ENCODE measurements around the gene SEMA4C. TPM values are rescaled to one million over a fixed set of nuclear protein-coding genes. Genes with fewer than 3 reads are reported as not detected.

The SEMA4C gene
- total and polyA plus RNA-seq, 9 of the 15 experiments (the other 6 are each of a cell fraction or from before 2014, with no cell fraction given) = 0.32 to 59.7 (median 23.9) TPM

GRCh38 chr2:96875498-96876268 lies 5.8 kb upstream of the SEMA4C start (continued):
- TF ChIP-seq, protein P1, sequence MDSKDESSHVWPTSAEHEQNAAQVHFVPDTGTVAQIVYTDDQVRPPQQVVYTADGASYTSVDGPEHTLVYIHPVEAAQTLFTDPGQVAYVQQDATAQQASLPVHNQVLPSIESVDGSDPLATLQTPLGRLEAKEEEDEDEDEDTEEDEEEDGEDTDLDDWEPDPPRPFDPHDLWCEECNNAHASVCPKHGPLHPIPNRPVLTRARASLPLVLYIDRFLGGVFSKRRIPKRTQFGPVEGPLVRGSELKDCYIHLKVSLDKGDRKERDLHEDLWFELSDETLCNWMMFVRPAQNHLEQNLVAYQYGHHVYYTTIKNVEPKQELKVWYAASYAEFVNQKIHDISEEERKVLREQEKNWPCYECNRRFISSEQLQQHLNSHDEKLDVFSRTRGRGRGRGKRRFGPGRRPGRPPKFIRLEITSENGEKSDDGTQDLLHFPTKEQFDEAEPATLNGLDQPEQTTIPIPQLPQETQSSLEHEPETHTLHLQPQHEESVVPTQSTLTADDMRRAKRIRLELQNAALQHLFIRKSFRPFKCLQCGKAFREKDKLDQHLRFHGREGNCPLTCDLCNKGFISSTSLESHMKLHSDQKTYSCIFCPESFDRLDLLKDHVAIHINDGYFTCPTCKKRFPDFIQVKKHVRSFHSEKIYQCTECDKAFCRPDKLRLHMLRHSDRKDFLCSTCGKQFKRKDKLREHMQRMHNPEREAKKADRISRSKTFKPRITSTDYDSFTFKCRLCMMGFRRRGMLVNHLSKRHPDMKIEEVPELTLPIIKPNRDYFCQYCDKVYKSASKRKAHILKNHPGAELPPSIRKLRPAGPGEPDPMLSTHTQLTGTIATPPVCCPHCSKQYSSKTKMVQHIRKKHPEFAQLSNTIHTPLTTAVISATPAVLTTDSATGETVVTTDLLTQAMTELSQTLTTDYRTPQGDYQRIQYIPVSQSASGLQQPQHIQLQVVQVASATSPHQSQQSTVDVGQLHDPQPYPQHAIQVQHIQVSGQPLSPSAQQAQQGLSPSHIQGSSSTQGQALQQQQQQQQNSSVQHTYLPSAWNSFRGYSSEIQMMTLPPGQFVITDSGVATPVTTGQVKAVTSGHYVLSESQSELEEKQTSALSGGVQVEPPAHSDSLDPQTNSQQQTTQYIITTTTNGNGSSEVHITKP (IDR thresholded peaks at IDR 0.05; ENCODE audit: partially characterized antibody) = no peak
- no peak for TF ChIP-seq NFE2L1 (tag; IDR thresholded peaks at IDR 0.05; ENCODE audit: borderline replicate concordance, low read depth)
- TF ChIP-seq CLOCK (CRISPR knock-in tag; IDR thresholded peaks at IDR 0.05; ENCODE audit: borderline replicate concordance) = no peak
- TF ChIP-seq ZFP1 (CRISPR knock-in tag; IDR thresholded peaks at IDR 0.05) = 0 out of 2 replicates have a peak, but pooled peaks have one; percentile 4
- no peak for TF ChIP-seq WHSC1 (IDR thresholded peaks at IDR 0.05; ENCODE audit: low read length)
- peak; percentile 78; the same call in 1 of the 2 replicates for TF ChIP-seq KLF10 (CRISPR knock-in tag; IDR thresholded peaks at IDR 0.05)
- no peak for TF ChIP-seq MEF2A (IDR thresholded peaks at IDR 0.05; ENCODE audit: control insufficient read depth, low read depth, low read length)
- no peak for TF ChIP-seq PRPF4 (IDR thresholded peaks at IDR 0.05; ENCODE audit: insufficient read depth, low read depth, low read length, poor library complexity, severe bottlenecking)
- no peak for TF ChIP-seq GTF2E2 (tag; IDR thresholded peaks at IDR 0.05)
- TF ChIP-seq TAF1 (IDR thresholded peaks at IDR 0.05; ENCODE audit: control insufficient read depth, extremely low read depth, insufficient read depth, low read length, severe bottlenecking) = no peak
- TF ChIP-seq MCM2 (IDR thresholded peaks at IDR 0.05; ENCODE audit: low read depth) = no peak
- no peak for TF ChIP-seq ZFPM2 (CRISPR knock-in tag; IDR thresholded peaks at IDR 0.05)
- no peak for TF ChIP-seq KAT8 (IDR thresholded peaks at IDR 0.05; ENCODE audit: low read depth)
- no peak for TF ChIP-seq ZNF277 (CRISPR knock-in tag; IDR thresholded peaks at IDR 0.05; ENCODE audit: borderline replicate concordance)
- no peak for TF ChIP-seq CBX5 (IDR thresholded peaks at IDR 0.05; ENCODE audit: borderline replicate concordance, low read depth)
- no peak for TF ChIP-seq CBFA2T3 (IDR thresholded peaks at IDR 0.05)
